ENCODE results near the gene AFDN. TPM values are rescaled to one million over a fixed set of nuclear protein-coding genes. Genes with fewer than 3 reads are reported as not detected.

The AFDN gene
- total RNA-seq, 6 donors from 2014 or later, result 149 to 517 (median 265) TPM

DNA sequence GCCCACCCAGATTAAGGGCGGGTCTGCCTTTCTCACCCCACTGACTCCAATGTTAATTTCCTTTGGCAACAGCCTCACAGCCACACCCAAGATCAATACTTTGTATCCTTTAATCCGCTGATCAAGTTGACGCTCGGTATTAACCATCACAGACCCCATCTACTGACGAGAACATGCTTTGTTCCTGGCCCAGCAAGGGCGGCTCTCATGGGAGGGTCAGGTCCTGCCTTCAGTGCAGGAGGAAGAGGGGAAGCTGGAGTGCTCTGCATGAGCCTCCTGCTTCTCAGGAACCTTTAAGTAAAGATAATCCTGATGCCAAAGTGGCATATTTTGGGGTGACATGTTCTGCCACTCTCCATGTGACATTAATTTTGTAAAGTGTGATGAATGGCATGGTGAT is 179.1 kb downstream of the AFDN start:
- 94 to 95% methylated on average over 6 of the region's 6 CpGs for WGBS, 2 donors
- no peak for TF ChIP-seq POLR2AphosphoS5 (IDR thresholded peaks at IDR 0.05)
- no peak overlapping the region for H3K27ac ChIP-seq
- no peak for DNase-seq
- H3K4me1 ChIP-seq, result no peaks in the 10 kb centered on the region
- H3K36me3 ChIP-seq, result no peaks in the 10 kb centered on the region
- H3K9me3 ChIP-seq, result peaks cover 0 to 4% (median 2%) of the 10 kb centered on the region in 4 donors
- H3K27me3 ChIP-seq, result no peaks in the 10 kb centered on the region
- no peak overlapping the region for H3K4me3 ChIP-seq
- no peak for ATAC-seq (ENCODE audit: low FRiP score in 2 of 2)

DNA sequence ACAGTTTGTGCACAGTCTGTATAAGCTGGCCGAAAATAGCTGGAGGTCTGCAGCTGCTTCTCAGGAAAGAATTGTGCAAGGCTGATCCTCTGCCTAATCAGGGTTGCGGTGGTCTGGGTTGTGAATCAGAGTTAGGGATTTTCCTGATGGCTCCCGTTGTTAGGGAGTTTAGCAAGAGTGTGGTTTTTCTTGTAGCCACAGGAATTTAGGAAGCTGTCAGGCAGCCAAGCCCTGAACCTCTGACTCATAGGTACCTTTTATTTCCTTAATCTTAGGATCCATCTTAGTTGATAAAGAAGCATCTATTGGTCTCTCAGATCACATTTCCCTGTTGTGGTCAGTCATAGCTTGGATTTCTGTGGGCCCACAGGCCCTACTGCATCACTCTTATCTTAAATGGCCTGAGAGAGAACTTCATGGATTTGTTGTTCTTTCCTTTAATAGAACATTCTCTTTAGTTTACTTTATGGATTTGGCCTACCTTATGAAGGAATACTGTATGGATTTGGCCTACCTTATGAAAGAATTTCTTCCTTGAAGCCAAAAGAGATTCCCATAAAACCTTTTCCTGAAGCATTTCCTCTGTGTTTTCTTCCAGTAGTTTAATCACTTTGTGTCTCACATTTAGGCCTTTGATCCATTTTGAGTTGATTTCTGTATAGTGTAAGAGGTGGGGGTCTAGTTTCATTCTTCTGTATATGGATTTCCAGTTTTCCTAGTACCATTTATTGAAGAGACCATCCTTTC is 181.1 kb downstream of the AFDN start:
- ATAC-seq (ENCODE audit: low FRiP score in 2 of 2), result peak; percentile 85 to 95
- WGBS, 2 donors, result 13 to 52% methylated on average over 3 of the region's 3 CpGs
- DNase-seq, result peak in 1 of 2 donors; percentile 67

DNA sequence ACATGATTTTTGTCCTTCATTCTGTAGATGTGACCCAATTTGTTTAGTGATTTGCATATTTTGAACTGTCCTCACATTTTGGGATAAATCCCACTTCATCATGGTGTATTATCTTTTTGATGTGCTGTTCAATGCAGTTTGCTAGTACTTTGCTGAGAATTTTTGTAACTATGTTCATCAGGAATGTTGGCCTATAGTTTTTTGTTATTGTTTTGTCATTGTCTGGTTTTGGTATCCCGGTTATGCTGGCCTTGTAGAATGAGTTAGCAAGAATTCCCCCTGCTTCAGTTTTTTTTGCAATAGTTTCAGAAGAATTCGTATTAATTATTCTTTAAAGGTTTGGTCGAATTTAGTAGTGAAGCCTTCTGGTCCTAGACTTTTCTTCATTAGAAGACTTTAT is 182.6 kb downstream of the AFDN start:
- Histone ChIP-seq H3K9me3 (peaks cover 3 to 19% (median 15%) of the 10 kb centered on the region in 4 donors), H3K27ac (no peak overlapping the region), H3K4me3 (no peak overlapping the region), H3K36me3 (no peaks in the 10 kb centered on the region), H3K27me3 (no peaks in the 10 kb centered on the region), H3K4me1 (no peaks in the 10 kb centered on the region)
- WGBS, 2 donors, result 90 to 94% methylated on average over 3 of the region's 3 CpGs
- TF ChIP-seq POLR2AphosphoS5 (IDR thresholded peaks at IDR 0.05) (no peak), POLR2A (IDR thresholded peaks at IDR 0.05) (no peak), EP300 (IDR thresholded peaks at IDR 0.05) (no peak)
- TF ChIP-seq, protein P1, sequence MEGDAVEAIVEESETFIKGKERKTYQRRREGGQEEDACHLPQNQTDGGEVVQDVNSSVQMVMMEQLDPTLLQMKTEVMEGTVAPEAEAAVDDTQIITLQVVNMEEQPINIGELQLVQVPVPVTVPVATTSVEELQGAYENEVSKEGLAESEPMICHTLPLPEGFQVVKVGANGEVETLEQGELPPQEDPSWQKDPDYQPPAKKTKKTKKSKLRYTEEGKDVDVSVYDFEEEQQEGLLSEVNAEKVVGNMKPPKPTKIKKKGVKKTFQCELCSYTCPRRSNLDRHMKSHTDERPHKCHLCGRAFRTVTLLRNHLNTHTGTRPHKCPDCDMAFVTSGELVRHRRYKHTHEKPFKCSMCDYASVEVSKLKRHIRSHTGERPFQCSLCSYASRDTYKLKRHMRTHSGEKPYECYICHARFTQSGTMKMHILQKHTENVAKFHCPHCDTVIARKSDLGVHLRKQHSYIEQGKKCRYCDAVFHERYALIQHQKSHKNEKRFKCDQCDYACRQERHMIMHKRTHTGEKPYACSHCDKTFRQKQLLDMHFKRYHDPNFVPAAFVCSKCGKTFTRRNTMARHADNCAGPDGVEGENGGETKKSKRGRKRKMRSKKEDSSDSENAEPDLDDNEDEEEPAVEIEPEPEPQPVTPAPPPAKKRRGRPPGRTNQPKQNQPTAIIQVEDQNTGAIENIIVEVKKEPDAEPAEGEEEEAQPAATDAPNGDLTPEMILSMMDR (IDR thresholded peaks at IDR 0.05), result no peak
- ATAC-seq (ENCODE audit: low FRiP score in 2 of 2), result no peak
- DNase-seq, result no peak

More for the DNA sequence above, 181.1 kb downstream of the AFDN start:
- Histone ChIP-seq H3K4me3 (no peak overlapping the region), H3K27me3 (no peaks in the 10 kb centered on the region), H3K4me1 (no peaks in the 10 kb centered on the region), H3K36me3 (no peaks in the 10 kb centered on the region), H3K27ac (no peak overlapping the region), H3K9me3 (peaks cover 3 to 19% (median 15%) of the 10 kb centered on the region in 4 donors)
- TF ChIP-seq POLR2AphosphoS5 (IDR thresholded peaks at IDR 0.05) (peak; percentile 16 to 64), EP300 (IDR thresholded peaks at IDR 0.05) (no peak)

DNA sequence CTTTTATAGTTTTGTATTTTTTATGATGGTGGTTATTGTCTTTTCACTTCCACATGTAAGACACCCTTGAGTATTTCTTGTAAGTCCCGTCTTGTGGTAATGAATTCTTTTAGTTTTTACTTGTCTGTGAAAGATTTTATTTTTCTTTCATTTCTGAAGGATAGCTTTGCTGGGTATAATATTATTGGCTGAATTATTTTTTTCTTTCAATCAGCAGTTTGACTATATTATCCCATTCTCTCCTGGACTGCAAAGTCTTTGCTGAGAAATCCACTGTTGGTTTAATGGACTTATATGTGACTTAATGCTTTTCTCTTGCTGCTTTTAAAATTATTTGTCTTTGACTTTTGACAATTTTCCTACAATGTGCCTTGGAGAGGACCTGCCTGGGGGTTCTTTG is 184.6 kb downstream of the AFDN start:
- no peaks in the 10 kb centered on the region for H3K36me3 ChIP-seq
- H3K4me1 ChIP-seq, result no peaks in the 10 kb centered on the region
- DNase-seq, result no peak
- WGBS, 2 donors, result 96 to 100% methylated on average over 1 of the region's 1 CpG
- peaks cover 3 to 19% (median 15%) of the 10 kb centered on the region in 4 donors for H3K9me3 ChIP-seq
- no peak overlapping the region for H3K4me3 ChIP-seq
- no peaks in the 10 kb centered on the region for H3K27me3 ChIP-seq
- no peak overlapping the region for H3K27ac ChIP-seq
- ATAC-seq (ENCODE audit: low FRiP score in 2 of 2), result no peak
- no peak for TF ChIP-seq POLR2AphosphoS5 (IDR thresholded peaks at IDR 0.05)
- no peak for TF ChIP-seq EP300 (IDR thresholded peaks at IDR 0.05)
- TF ChIP-seq, protein P1 (IDR thresholded peaks at IDR 0.05), result no peak
- no peak for TF ChIP-seq POLR2A (IDR thresholded peaks at IDR 0.05)

DNA sequence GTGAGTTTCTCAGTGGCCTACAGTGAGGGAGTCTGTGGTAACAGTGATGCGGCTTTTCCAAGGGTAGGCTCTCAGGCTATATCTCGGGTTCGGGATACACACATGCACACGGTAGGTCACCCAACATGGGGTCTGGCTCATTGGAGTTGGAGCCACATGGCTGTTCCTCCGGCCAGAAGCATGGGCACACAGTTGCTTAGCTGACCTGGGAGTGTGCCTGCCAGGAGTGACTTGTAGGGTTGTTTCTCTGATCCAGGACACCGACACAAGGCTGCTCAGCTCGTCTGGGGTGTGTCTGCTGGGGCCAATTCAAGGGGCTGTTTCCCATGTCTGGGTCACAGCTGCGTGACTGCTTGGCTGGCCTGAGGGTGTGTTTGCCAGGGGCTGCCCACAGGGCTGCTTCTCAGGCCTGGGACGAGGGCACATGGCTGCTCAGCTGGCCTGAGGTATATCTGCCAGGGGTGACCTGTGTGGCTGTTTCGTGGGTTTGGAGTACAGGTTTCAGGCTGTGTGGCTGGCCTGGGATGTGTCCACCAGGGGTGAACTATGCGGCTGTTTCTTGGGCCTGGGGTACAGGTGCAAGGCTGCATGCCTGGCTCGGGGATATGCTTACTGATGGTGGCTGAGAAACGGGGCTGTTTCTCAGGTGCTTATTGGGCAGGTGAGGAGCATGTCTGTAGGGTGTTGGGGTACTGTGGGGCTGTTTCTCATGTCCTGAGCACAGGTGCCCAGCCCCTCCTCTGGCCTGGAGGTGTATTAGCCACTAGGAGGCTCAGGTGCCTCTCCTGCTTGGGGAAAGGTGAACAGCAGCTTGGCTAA is 185.9 kb downstream of the AFDN start:
- ATAC-seq (ENCODE audit: low FRiP score in 2 of 2), result no peak
- DNase-seq, result no peak
- H3K9me3 ChIP-seq, result peaks cover 3 to 19% (median 15%) of the 10 kb centered on the region in 4 donors
- TF ChIP-seq EP300 (IDR thresholded peaks at IDR 0.05), result no peak
- TF ChIP-seq POLR2AphosphoS5 (IDR thresholded peaks at IDR 0.05), result no peak
- TF ChIP-seq, protein P1 (IDR thresholded peaks at IDR 0.05), result no peak
- TF ChIP-seq POLR2A (IDR thresholded peaks at IDR 0.05), result no peak
- no peaks in the 10 kb centered on the region for H3K4me1 ChIP-seq
- H3K27ac ChIP-seq, result no peak overlapping the region
- no peaks in the 10 kb centered on the region for H3K27me3 ChIP-seq
- no peaks in the 10 kb centered on the region for H3K36me3 ChIP-seq
- WGBS, 2 donors, result 74 to 80% methylated on average over 2 to 13 of the region's 13 CpGs
- H3K4me3 ChIP-seq, result no peak overlapping the region

Data from upper lobe of left lung (tissue), 6 donors.